GM12873 (cell line): ENCODE data around the gene TNFSF4.

ENCODE experiments used
- CTCF ChIP-seq: IDR thresholded peaks from 2 replicates; pipeline ENCODE4 v1.5.1; 2012; ENCODE audit warnings: low read depth, mild to moderate bottlenecking, moderate library complexity, low read length, control low read depth; ENCODE audit not compliant: insufficient read depth; ENCODE audit errors: missing control alignments

Gene TNFSF4

GRCh38 chr1:173241528-173242347 is 34.6 kb upstream of the TNFSF4 start:
- TF ChIP-seq CTCF, result no peak

GRCh38 chr1:173240609-173241008 is 33.5 kb upstream of the TNFSF4 start:
- no peak for TF ChIP-seq CTCF

GRCh38 chr1:173239058-173239457 is 31.9 kb upstream of the TNFSF4 start:
- TF ChIP-seq CTCF, result no peak

- TF ChIP-seq CTCF, result no peak
Observed at GRCh38 chr1:173234899-173235298, 27.8 kb upstream of the TNFSF4 start.

GRCh38 chr1:173224949-173225348 is 17.8 kb upstream of the TNFSF4 start:
- no peak for TF ChIP-seq CTCF

- TF ChIP-seq CTCF, result no peak
Observed at GRCh38 chr1:173224280-173224892, 17.3 kb upstream of the TNFSF4 start.

- TF ChIP-seq CTCF, result no peak
Observed at GRCh38 chr1:173223031-173223380, 15.9 kb upstream of the TNFSF4 start.
